Measurements from ENCODE around the gene ZNF423.

Gene ZNF423

DNA sequence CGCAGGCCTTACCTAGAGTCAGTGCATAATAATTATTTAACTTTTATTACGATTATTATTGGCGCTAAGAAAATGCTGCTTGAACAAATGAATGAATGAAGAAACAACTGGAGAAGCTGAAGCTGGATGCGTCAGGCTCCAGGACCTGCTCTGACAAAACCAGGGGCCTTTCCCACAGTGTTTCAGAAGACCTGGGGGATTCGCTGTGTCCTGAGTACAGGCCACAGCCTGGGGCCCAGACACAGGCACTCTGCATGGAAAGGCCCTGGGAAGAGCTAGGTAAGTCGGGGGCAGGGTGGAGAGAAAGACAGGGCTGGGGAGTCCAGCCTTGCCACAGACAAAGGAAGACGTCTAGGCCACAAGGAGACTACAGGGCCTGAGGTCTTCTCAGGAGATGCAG lies 226.1 kb downstream of the ZNF423 start:
- no peak overlapping the region for H3K4me3 ChIP-seq (ENCODE audit: low read depth, low read length)
- TF ChIP-seq, protein P1, sequence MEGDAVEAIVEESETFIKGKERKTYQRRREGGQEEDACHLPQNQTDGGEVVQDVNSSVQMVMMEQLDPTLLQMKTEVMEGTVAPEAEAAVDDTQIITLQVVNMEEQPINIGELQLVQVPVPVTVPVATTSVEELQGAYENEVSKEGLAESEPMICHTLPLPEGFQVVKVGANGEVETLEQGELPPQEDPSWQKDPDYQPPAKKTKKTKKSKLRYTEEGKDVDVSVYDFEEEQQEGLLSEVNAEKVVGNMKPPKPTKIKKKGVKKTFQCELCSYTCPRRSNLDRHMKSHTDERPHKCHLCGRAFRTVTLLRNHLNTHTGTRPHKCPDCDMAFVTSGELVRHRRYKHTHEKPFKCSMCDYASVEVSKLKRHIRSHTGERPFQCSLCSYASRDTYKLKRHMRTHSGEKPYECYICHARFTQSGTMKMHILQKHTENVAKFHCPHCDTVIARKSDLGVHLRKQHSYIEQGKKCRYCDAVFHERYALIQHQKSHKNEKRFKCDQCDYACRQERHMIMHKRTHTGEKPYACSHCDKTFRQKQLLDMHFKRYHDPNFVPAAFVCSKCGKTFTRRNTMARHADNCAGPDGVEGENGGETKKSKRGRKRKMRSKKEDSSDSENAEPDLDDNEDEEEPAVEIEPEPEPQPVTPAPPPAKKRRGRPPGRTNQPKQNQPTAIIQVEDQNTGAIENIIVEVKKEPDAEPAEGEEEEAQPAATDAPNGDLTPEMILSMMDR (IDR thresholded peaks at IDR 0.05; ENCODE audit: borderline replicate concordance, insufficient read depth, low read depth, low read length): no peak

DNA sequence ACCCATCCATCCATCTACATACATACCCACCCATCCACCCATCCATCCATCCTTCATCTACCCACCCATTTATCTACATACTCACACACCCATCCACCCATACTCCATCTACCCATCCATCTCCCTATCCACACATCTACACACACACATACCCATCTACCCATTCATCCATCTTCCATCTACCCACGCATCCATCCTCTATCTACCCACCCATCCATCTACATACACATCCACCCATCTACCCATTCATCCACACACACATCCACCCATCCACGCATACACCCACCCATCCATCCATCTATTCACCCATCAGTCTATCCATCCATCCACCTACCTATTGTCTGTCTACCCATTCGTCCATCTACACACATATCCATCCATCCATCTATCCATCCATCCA lies 227.8 kb downstream of the ZNF423 start:
- TF ChIP-seq, protein P1 (IDR thresholded peaks at IDR 0.05; ENCODE audit: borderline replicate concordance, insufficient read depth, low read depth, low read length): no peak
- no peak overlapping the region for H3K4me3 ChIP-seq (ENCODE audit: low read depth, low read length)

DNA sequence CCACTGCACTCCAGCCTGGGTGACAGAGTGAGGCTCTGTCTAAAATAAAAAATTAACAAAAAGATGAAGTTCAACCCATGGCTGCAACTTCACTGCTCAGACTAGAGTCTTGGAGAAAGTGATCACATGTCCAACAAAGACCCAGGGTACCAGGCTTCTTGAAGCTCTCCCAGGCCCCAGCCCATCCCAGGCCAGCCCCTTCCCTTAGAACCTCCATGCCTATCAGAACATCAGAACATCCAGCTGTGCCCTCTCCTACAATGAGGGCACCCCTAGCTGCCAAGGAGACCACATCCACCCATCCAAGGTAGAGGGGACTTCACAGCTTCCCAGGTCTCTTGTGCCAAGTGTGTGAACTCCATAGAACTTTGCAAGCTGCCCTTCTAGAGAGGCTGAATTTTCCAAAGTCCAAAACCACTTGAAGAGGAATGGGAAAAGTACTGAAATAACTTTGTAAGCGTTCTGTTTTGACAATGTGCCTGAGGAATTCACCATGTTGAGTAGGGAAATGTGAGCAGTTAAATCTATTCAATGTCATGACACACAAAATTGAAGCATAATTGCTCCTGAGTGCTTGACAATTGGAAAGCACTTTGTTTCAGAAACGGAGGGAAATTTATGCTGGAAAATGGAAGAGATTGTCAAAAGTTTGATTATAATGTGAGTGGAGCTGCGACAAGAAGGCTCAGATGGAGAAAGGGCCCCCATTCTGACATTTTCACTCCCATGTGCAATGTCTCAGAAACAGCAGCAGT lies 230.4 kb downstream of the ZNF423 start:
- TF ChIP-seq, protein P1 (IDR thresholded peaks at IDR 0.05; ENCODE audit: borderline replicate concordance, insufficient read depth, low read depth, low read length): no peak
- H3K4me3 ChIP-seq (ENCODE audit: low read depth, low read length): no peak overlapping the region

DNA sequence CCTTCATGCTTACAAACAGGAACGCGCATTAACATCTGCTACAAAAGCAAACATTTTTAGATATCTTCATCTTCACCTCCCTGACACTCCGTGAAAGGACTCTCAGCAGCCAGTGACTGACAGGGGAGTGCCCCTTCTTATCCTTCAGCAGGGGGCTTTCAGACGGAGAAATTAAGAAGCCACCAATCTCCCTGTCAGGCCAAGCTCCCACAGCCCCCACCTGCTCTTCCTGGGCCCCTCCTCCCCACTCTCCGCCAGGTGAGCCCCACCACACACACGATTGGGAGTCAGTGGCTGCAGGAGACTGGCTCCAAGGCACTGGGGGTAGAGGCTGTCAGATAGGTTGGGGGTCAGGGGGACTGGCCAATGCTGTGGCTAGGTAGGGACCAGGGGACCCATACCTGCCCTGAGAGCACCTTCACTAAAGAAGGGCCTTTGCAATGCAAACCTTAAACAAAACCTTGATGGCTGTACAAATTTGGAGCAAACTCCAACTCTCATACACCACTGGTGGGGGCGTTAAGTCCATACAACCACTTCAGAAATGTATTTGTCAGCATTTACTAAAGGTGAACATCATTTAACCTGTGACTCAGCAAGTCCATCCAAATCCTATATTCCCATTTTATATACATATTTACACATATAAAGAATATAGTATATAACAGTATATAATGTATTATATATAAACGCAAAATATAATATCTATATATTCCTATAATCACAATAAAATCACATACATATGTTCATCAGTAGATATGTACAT lies 232.2 kb downstream of the ZNF423 start:
- TF ChIP-seq, protein P1 (IDR thresholded peaks at IDR 0.05; ENCODE audit: borderline replicate concordance, insufficient read depth, low read depth, low read length): no peak

DNA sequence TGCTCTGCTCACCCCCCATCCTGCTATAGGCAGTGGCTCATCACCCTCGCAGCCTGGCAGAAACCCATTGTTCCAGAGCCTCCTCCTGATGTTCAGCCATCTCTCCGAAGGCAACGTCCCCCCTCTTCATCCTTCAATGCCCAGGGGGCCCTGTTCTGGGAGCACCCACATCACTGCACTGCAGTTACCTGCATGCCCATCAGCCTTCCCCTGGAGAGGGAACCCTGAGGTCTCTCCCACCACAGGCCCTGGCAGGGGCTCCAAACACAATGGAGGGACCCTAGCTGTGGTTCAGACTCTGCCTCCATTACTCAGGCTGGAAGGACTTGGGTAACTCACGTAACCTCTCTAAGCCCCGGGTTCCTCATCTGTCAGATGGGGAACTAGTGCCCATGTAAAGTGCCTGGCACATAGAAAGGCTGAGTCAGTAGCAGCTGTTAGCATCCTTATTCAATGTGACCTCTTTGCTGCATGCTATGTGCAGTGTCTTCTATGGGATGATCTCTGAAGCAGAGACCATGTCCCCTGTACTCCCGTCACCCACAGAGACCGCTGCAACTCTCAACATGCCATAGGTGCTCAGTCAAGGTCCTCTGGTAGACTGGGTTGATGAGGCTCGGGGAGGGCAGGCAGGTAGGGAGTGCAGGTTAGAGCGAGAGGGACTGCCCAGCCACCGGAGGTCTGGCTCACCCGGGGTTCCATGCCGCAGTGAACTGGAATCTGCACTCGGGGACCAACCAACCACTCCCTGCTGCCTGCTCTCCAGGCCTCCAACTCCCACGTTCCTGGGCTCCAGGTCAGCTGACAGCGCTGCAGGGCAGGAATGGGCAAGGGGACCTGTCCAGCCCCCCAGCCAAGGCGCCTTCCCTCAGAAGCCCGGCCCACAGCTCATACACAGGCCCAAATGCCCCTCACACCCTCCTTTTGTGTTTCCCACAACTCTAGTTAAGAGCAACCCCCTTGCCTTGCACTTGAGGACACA lies 233.2 kb downstream of the ZNF423 start:
- TF ChIP-seq, protein P1 (IDR thresholded peaks at IDR 0.05; ENCODE audit: borderline replicate concordance, insufficient read depth, low read depth, low read length): no peak
- H3K4me3 ChIP-seq (ENCODE audit: low read depth, low read length): no peak overlapping the region

More for the DNA sequence above, 232.2 kb downstream of the ZNF423 start:
- no peak overlapping the region for H3K4me3 ChIP-seq (ENCODE audit: low read depth, low read length)

DNA sequence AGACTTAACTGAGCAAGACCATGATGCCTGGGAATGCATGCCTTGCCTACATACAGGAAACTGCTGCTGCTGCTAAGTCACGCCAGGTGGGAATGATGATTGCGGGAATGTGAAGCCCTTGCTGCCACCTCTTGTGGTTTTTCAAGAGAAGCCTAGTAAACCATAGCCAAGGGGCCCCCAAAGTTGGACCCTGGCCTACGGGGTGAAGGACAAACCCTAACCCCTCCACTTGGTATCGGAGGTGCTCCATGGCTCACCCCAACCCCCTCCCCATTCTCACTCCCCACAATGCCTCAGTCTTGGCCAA lies 233.9 kb downstream of the ZNF423 start:
- TF ChIP-seq, protein P1 (IDR thresholded peaks at IDR 0.05; ENCODE audit: borderline replicate concordance, insufficient read depth, low read depth, low read length): no peak
- H3K4me3 ChIP-seq (ENCODE audit: low read depth, low read length): no peak overlapping the region

Measured in GM12875 (cell line).